GM19099 (cell line): ENCODE results near the gene MAGED2.

ENCODE experiments used
- POLR2A ChIP-seq: IDR thresholded peaks from 3 replicates; pipeline ENCODE4 v1.6.1; 2011; ENCODE audit warnings: low read depth; ENCODE audit not compliant: insufficient read length; ENCODE audit errors: extremely low read depth

Gene MAGED2, protein sequence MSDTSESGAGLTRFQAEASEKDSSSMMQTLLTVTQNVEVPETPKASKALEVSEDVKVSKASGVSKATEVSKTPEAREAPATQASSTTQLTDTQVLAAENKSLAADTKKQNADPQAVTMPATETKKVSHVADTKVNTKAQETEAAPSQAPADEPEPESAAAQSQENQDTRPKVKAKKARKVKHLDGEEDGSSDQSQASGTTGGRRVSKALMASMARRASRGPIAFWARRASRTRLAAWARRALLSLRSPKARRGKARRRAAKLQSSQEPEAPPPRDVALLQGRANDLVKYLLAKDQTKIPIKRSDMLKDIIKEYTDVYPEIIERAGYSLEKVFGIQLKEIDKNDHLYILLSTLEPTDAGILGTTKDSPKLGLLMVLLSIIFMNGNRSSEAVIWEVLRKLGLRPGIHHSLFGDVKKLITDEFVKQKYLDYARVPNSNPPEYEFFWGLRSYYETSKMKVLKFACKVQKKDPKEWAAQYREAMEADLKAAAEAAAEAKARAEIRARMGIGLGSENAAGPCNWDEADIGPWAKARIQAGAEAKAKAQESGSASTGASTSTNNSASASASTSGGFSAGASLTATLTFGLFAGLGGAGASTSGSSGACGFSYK

DNA sequence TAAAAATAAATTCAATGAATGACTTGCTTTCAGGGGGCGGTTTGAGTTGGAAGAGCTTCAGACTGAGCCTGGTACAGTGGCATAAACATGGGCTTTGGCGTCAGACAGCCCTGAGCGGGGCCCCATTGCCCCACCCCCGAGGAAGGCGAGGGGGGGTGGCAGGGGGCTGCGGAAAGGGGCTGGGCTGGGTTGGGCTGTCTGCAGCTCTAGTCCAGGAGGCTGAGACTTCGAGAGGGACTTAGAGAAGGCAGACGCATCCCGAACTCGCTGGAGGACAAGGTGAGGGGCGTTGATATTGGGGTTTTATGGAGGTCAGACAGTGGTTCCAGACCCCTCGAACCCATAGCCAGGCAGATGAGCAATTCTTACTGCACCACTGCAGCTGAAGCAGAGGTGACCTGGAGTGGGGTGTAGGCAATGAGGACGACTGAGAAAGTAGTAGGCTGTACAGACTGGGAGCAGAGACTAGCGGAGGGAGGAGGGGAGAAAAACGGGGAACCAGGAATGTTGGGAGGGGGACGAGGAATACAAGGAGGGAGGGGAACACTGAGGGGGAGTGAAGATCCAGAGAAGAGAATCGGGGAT, at the start of gene MAGED2:
Gene MAGED2 (plus strand): TSS at position 222 of the 585 bp plus-strand sequence. CDS start 1,587 bp downstream, outside the sequence.
- TF ChIP-seq POLR2A, result no peak

DNA sequence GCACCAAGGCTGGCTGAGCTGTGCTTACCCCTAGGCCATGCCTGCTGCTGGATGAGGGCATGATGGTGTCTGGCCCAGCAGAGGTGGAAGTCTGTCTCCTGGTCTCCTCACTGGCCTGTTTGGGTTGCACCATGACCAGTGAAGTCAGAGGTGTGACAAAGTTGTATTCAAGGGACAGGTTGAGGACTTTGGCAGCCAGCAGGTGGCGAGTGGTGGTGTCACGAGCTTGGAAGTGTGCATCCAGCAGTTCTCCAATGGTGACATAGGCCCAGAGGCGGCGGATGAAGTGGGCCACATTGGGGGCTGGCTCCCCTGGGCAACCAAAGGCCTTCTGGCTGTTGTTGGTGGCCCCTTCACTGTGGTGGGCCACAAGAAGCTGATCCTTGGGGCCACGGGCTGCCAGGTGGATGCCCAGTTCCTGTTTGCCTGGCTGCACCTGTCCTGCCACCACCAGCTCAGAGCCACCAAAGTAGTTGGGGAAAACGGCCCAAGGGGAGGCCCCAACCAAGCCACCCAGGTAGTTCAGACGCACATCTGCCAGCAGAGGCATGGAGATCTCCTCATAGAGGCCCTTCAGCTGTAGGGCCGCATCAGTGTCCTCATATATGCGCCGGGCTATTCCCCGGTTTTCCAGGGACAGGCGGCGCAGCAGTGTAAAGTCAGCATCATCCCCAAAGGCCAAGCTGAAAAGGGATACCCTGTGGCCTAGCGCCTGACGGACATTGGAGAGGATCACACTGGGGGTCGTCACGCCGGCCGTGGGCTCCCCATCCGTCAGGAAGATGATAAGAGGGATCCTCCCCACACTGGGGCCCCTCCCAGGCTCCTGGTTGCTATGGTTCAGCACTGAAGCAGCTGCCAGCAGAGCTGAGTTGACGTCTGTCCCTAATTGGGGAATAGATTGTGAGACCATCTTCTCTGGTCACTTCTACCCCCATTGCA, 49.2 kb upstream of the MAGED2 start:
- no peak for TF ChIP-seq POLR2A

DNA sequence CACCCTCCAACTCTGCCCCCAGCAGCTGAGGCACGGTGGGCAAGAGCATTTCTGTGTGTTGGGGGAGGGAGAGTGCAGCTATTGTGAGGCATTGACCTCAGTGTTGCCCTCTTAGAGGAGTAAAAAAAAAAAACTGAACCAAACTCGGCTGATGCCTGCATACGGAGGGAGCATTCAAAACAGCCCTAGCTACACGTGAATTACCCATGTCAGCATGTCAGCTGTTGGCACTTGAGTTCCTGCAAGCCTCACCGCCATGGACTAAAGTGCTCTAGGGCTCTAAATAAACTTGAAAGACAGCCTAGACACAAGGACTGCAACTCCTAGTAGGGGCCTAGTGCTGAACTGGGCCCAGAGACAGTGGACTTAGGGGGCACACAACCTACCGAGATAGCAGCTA, 31.5 kb upstream of the MAGED2 start:
- TF ChIP-seq POLR2A, result no peak

DNA sequence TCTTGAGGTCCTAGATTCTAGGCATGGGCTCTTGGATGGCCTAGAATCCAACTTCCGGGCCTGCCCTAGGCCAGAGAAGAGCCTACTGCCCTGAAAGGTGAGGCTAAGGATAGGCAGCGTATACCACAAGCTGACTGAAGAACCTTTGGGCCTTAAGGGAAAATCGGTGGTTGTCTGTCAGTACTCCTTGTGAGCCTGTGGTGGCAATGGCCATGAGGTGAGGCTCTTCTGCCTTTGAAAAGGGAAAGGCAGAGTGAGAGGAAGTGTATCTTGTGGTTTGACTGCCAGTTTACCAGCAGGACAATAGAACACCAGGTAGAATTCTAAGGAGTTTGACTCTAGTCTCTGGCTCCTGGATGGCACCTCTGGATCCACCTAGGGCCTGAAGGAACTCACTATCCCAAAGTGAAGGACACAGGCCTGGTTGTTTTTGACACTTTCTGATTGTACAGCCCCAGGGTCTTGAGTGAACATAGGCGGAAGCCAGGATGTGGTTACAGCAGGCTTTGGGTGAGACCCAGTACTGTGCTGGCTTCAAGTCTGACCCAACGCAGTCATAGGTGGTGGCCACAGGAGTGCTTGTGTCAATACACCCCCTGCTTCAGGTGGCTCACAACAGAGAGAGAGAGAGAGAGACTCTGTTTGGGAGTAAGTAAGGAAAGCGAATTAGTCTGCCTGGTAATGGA, 30.4 kb upstream of the MAGED2 start:
- TF ChIP-seq POLR2A, result no peak

DNA sequence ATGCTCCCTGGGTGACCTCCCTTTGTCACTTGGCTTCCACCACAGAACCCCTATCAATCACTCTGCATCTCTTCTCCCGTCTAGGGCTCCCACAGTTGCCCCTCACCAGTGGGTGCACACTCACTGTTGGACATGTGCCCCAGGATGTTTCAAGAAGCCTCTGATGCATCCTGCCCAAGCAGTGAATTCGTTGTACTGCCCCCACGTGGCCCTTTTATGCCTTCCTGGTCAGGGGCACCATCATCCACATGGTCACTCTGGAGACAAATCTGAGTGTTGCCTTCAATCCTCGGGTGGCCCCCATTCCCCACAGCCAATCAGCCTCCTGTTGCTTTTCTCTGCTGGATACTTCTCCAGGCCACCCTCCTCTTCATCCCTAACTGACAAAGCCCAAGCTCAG, 21.6 kb upstream of the MAGED2 start:
- TF ChIP-seq POLR2A, result no peak

DNA sequence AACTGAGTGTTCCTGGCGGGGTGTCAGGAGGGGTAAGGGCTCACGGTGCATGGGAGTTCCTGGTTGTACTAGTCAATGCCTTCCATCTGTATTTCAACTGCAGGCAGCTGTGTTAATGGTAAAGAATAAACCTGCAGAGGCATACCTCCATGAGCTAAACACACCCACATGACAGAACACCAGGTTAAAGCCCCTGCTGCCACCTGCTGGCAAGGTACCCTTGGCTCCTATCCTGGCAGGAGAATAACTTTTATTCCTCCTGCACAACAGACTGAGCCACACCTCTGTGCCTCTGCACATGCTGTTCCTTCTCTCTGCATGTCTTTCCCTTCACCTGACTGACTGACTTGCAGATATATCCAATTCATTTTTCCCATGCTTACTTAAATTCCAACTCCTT, 20.6 kb upstream of the MAGED2 start:
- TF ChIP-seq POLR2A, result no peak

DNA sequence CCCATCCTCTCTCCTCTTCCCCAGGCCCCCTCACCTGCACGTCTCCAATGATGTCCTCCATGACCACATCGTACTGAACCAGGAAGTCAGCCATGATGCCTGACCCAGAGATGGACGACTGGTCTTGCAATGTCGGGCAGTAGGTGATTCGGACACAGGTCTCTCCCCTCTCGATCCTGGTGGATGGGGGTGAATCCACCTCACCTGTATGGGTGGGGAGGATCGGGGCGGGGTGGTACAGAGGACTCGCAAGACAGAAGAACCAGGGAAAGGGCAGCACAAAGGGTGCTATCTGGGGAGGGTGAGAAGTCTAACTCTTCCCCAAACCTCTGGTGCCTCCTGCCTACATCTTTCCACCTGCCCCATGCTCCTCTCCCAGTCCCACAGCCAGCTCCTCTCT, 19.1 kb upstream of the MAGED2 start:
- no peak for TF ChIP-seq POLR2A

DNA sequence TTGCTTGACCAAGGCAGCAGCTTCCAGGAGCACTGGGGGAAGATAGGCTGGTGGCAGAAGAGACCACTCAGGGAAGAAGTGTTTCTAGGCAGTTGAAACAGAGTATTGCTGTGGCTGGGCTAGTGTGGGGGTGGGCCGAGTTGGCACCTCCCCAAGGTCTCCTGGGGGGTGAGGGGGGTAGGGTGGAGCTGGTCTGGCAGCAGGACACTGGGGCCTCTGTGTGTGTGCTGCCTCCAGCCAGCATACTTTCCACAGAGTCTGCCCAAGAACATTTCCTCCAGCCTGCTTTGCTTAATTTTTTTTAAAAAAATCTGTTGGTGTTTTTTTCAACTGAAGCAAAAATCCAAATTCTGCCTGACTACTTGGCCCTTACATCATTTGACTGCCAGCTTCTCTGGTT, 13.5 kb upstream of the MAGED2 start:
- TF ChIP-seq POLR2A, result no peak

DNA sequence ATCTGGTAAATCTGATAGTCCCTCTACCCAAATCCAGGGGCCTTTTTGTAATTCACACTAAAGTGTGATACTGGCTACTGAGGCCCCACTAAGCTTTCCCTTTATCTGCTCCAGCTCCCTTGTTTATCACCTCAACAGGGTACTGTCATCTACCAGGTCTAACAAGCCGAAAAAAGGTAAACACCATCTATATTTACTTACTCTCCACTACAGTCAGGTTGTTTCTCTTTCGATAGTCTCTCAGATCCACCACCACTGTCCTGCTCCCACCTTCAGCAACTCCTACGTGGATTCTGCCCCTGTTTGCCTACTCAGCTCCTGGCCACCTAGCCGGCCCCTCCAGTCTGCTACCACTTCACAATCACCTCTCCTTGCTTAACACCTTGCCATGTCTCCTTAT, 12.8 kb upstream of the MAGED2 start:
- no peak for TF ChIP-seq POLR2A

DNA sequence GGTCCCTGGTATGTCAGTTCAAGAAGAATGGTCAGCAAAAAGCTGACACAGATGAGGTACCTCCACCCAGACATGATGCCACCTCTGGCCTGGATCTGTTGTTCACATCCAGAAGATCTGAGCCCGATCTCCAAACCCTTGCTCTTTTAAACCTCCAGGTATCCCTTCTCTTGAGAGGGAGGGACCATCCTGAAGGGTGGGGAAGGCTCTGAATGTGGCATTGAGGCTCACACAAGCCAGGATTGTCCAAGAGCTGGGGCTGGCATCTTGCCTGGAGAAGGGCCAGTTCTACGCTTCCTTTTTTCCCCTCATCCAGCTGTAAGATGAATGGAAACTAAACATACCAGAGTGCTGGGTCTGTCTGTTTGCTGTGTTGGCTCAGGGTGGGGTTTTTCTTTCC, 9.4 kb upstream of the MAGED2 start, which contains the start of gene ITIH6:
Gene ITIH6 (minus strand): TSS at position 119 of the 400 bp plus-strand sequence. CDS start 45 bp downstream, at position 74.
- no peak for TF ChIP-seq POLR2A

DNA sequence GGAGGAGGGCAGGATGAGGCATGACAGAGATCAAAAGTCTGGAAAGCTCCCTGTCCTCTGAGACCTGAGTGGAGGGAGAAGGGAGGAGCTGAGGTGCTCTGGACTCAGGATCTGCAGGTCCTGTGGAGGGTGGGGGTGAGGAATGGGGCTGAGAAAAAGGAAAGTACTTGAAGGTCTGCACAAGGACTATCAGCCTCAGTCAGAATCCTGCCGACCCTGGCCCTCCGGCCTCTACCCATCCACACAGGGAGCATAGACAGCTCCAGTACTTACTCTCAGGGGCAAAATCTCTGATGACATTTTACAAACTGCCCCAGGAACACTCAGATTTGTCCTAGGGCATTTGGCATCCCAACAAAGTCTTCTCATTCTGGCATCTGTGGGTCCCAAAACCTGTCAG, 8.5 kb upstream of the MAGED2 start:
- TF ChIP-seq POLR2A, result no peak

DNA sequence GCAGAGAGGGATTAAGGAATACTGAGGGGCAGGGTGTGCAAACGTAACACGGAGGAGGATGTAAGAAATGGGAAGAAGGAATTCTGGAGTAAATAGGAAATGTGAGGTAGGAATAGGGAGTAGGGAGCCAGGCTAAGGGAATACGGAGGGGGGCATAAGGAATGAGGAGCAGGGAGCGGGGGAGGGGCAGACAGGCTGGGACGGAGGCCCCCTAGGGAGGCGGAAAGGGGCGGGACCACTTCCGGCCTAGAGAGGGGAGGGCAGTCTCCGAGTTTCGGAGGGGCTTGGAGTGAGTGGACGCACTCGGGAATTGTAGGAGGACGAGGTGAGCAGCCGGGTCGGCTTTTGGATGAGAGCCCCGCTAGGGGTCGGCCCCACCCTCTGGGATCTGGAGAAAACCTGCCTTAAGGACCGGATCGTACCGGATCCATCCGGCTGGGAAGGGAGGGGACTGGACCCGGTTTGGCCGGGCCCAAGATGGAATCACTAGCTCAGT, 612 bp downstream of the MAGED2 start:
- no peak for TF ChIP-seq POLR2A

DNA sequence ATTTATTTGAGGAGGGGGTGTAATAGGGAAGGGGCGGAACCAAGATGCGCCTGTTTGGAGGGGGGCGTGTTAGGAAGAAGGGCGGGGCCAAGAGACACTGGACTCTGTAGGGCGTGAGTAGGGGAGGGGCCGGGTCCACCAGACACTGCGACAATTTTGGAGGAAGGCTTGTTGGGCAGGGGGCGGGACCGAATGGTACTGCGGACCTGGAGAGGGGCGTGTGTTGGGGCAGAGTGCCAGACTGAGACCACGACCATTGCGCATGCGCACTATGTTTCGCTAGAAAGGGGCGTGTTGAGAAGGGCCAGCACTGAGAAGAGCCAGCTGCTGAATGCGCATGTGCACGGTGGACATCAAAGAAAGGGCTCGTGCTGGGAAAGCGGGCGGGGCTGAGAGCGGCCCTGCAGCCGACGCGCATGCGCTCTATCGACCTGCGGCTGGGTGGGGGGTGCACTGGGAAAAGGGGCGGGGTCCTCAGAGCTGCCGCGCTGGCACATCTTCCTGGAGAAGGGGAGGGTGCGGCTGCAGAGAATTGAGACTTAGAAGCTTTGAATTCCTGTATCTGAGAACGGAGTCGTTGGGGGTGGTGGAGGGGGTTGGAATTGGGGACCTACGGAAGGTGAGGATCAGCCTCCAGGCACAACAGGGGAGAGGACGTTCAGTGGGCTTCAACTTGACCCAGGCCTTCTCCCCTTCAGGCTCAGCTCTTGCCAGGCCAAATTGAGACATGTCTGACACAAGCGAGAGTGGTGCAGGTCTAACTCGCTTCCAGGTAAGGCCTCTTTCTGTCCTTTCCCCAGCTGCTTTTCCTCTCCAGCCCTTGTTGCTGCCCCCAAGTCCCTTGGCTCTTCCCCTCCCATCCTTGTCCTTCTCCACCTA, 1.3 kb downstream of the MAGED2 start:
- no peak for TF ChIP-seq POLR2A

DNA sequence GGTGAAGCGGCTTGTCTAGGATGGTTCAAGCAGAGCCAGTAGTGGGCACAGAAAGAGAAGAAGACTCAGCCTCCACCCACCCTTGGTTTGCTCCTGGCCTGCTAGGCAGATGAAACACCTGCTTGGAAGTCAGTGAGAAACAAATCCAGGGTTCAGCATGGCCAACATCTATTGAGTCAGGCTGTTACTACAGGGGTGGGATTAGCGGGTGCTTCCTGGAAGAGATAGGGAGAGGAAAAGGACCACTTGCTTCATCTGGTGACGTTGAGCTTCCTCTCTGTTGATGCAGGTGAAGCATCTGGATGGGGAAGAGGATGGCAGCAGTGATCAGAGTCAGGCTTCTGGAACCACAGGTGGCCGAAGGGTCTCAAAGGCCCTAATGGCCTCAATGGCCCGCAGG, 3.0 kb downstream of the MAGED2 start:
- no peak for TF ChIP-seq POLR2A
